CD14-positive monocyte (primary cell): ENCODE results near the gene RYR2. TPM values are rescaled to one million over a fixed set of nuclear protein-coding genes. Genes with fewer than 3 reads are reported as not detected.

Source experiments
- DNase-seq, 3 donors: peaks; one replicate each; pipeline ENCODE4 v3.0.0-alpha.2; 2011 to 2022
- H2AFZ ChIP-seq: 2 replicates; pipeline ENCODE4 v1.6.0; 2012; ENCODE audit warnings: mild to moderate bottlenecking, low read depth, low read length, inconsistent platforms; ENCODE audit not compliant: insufficient read depth, poor library complexity, severe bottlenecking
- H3K27ac ChIP-seq, 2 donors: 1 replicate in 1 of 2; 2 replicates in 1 of 2; pipeline ENCODE4 v1.5.1; 2012 to 2013; ENCODE audit warnings: low read length in 2 of 2, control low read depth in 1 of 2, inconsistent platforms in 1 of 2, low read depth in 1 of 2, mild to moderate bottlenecking in 1 of 2
- H3K27me3 ChIP-seq, 2 donors: one replicate each; pipeline versions ENCODE4 v1.6.0 to v1.6.1; 2011 to 2013; ENCODE audit warnings: low read length in 2 of 2; ENCODE audit not compliant: control insufficient read depth in 2 of 2, insufficient read depth in 2 of 2
- H3K36me3 ChIP-seq, 2 donors: replicated peaks in 1 of 2; 1 replicate in 1 of 2; 2 replicates in 1 of 2; pipeline versions ENCODE4 v1.5.1 to v1.6.1; 2012 to 2013; ENCODE audit warnings: low read length in 2 of 2, control low read depth in 1 of 2, inconsistent platforms in 1 of 2, mild to moderate bottlenecking in 1 of 2; ENCODE audit not compliant: insufficient read depth in 2 of 2, control insufficient read depth in 1 of 2
- H3K4me1 ChIP-seq, 2 donors: 1 replicate in 1 of 2; 2 replicates in 1 of 2; pipeline versions ENCODE4 v1.5.1 to v1.6.1; 2012 to 2013; ENCODE audit warnings: low read length in 2 of 2, control low read depth in 1 of 2, inconsistent platforms in 1 of 2, mild to moderate bottlenecking in 1 of 2, moderate library complexity in 1 of 2; ENCODE audit not compliant: insufficient read depth in 2 of 2, control insufficient read depth in 1 of 2
- H3K4me2 ChIP-seq: replicated peaks from 2 replicates; pipeline ENCODE3; 2012; ENCODE audit warnings: low read length, moderate library complexity, mild to moderate bottlenecking; ENCODE audit not compliant: poor library complexity, severe bottlenecking; ENCODE audit errors: extremely low read depth
- H3K4me3 ChIP-seq, 3 experiments: fragments of 200-600 bp in 1 of 3; sonication (generic) in 1 of 3; replicated peaks in 1 of 3; 1 replicate in 2 of 3; 2 replicates in 1 of 3; pipeline ENCODE4 v1.5.1; 2011 to 2013; ENCODE audit warnings: low read length in 3 of 3, mild to moderate bottlenecking in 3 of 3, control low read depth in 2 of 3, low read depth in 2 of 3, inconsistent platforms in 1 of 3, moderate library complexity in 1 of 3
- H3K79me2 ChIP-seq: 2 replicates; pipeline ENCODE4 v1.6.0; 2012; ENCODE audit warnings: mild to moderate bottlenecking, control low read depth, inconsistent platforms, low read length, moderate library complexity; ENCODE audit not compliant: insufficient read depth
- H3K9ac ChIP-seq: 2 replicates; pipeline ENCODE4 v1.6.0; 2017; ENCODE audit warnings: low read length, mild to moderate bottlenecking; ENCODE audit not compliant: insufficient read depth, poor library complexity, severe bottlenecking
- H3K9me3 ChIP-seq, 2 donors: replicated peaks in 1 of 2; 1 replicate in 1 of 2; 2 replicates in 1 of 2; pipeline versions ENCODE4 v1.5.1 to v1.6.1; 2012 to 2013; ENCODE audit warnings: low read length in 2 of 2, control low read depth in 1 of 2; ENCODE audit not compliant: control insufficient read depth in 1 of 2, insufficient read depth in 1 of 2
- H4K20me1 ChIP-seq: 2 replicates; pipeline ENCODE4 v1.6.0; 2012; ENCODE audit warnings: mild to moderate bottlenecking, low read length, control low read depth, moderate library complexity; ENCODE audit not compliant: insufficient read depth
- H3K27ac Mint-ChIP-seq, 7 donors: one replicate each; pipeline ENCODE4 v1.8.0; 2020; ENCODE audit warnings: mild to moderate bottlenecking in 7 of 7, mixed read lengths in 7 of 7, moderate library complexity in 6 of 7, inconsistent platforms in 2 of 7
- H3K27me3 Mint-ChIP-seq, 3 donors: one replicate each; pipeline ENCODE4 v1.8.0; 2021 to 2022; ENCODE audit warnings: low read depth in 3 of 3, mild to moderate bottlenecking in 3 of 3, mixed read lengths in 3 of 3, moderate library complexity in 3 of 3, inconsistent platforms in 1 of 3
- H3K36me3 Mint-ChIP-seq, 2 donors: one replicate each; pipeline ENCODE4 v1.8.0; 2020; ENCODE audit warnings: mixed read lengths in 2 of 2, inconsistent platforms in 1 of 2, mild to moderate bottlenecking in 1 of 2
- H3K4me1 Mint-ChIP-seq: one replicate; pipeline ENCODE4 v1.8.0; 2020; ENCODE audit warnings: mild to moderate bottlenecking, mixed read lengths
- H3K4me3 Mint-ChIP-seq, 2 donors: one replicate each; pipeline ENCODE4 v1.8.0; 2020; ENCODE audit warnings: mild to moderate bottlenecking in 2 of 2, mixed read lengths in 2 of 2, moderate library complexity in 1 of 2
- H3K9me3 Mint-ChIP-seq, 7 donors: one replicate each; pipeline ENCODE4 v1.8.0; 2020 to 2022; ENCODE audit warnings: mixed read lengths in 7 of 7, mild to moderate bottlenecking in 6 of 7, moderate library complexity in 6 of 7, inconsistent platforms in 2 of 7
- CTCF ChIP-seq: fragments of 200-600 bp; IDR thresholded peaks from one replicate; pipeline ENCODE4 v1.8.0; 2022; ENCODE audit warnings: antibody characterized with exemption, mild to moderate bottlenecking
- WGBS: methylation state at CpG from one replicate; pipeline ENCODE4 v1.1.5; 2013; ENCODE audit warnings: missing lambda C conversion rate; ENCODE audit not compliant: insufficient coverage; 5-methylcytosine and 5-hydroxymethylcytosine counted together
- intact Hi-C, 2 donors: fragments of 100-400 bp; cut with micrococcal nuclease; formaldehyde crosslinking; loops; one replicate each; pipeline versions ENCODE4 v1.15.0 to v1.15.1; 2023
- polyA plus RNA-seq, 3 donors: library from polyadenylated mRNA; depleted of rRNA in 1 of 3; unstranded in 2 of 3; stranded (reverse) in 1 of 3; fragments of 300-500 nt in 2 of 3; fragments of >200 nt in 1 of 3; fragmentation: Illumina TruSeq in 2 of 3; gene quantifications; 1 replicate in 2 of 3; 2 replicates in 1 of 3; pipeline ENCODE4 v1.2.3, GENCODE V29; 2012 to 2021

The RYR2 gene
- polyA plus RNA-seq, 3 donors, result not detected

- TF ChIP-seq CTCF, result no peak
- intact Hi-C loops, result no loop called here
- DNase-seq, result no peak
- H3K27me3 ChIP-seq, result no peaks in the 10 kb centered on the region
- H3K4me1 ChIP-seq, result no peaks in the 10 kb centered on the region
- no peaks in the 10 kb centered on the region for H3K36me3 Mint-ChIP-seq
- H3K4me2 ChIP-seq, result no peak overlapping the region
- no peaks in the 10 kb centered on the region for H4K20me1 ChIP-seq
- no peak overlapping the region for H3K4me3 Mint-ChIP-seq
- WGBS, result 79% methylated on average over 2 of the region's 6 CpGs
- H3K9me3 ChIP-seq, result peaks cover 0 to 6% of the 10 kb centered on the region in 2 donors
- no peak overlapping the region for H2AFZ ChIP-seq
- H3K27ac Mint-ChIP-seq, result no peak overlapping the region
- peaks cover 0 to 9% (median 5%) of the 10 kb centered on the region in 7 donors for H3K9me3 Mint-ChIP-seq
- H3K79me2 ChIP-seq, result no peaks in the 10 kb centered on the region
- no peak overlapping the region for H3K9ac ChIP-seq
- no peaks in the 10 kb centered on the region for H3K36me3 ChIP-seq
- no peaks in the 10 kb centered on the region for H3K4me1 Mint-ChIP-seq
- H3K27me3 Mint-ChIP-seq, result peaks cover 0 to 2% (median 1%) of the 10 kb centered on the region in 3 donors
- H3K27ac ChIP-seq, result no peak overlapping the region
- H3K4me3 ChIP-seq, result no peak overlapping the region
These were observed 197.3 kb downstream of the RYR2 start for GRCh38 chr1:237239248-237239647.

GRCh38 chr1:237241038-237241437, 199.1 kb downstream of the RYR2 start:
- intact Hi-C loops, result no loop called here

More at GRCh38 chr1:237241038-237241437, 199.1 kb downstream of the RYR2 start:
- peaks cover 0 to 1% (median 0%) of the 10 kb centered on the region in 3 donors for H3K27me3 Mint-ChIP-seq
- Histone ChIP-seq H3K27ac (no peak overlapping the region), H3K36me3 (no peaks in the 10 kb centered on the region), H4K20me1 (no peaks in the 10 kb centered on the region), H3K4me2 (no peak overlapping the region), H2AFZ (no peak overlapping the region), H3K79me2 (no peaks in the 10 kb centered on the region), H3K27me3 (no peaks in the 10 kb centered on the region), H3K4me1 (no peaks in the 10 kb centered on the region), H3K9me3 (peaks cover 0 to 6% of the 10 kb centered on the region in 2 donors), H3K9ac (no peak overlapping the region), H3K4me3 (no peak overlapping the region)
- whole genome bisulfite sequencing, result 100% methylated on average over 1 of the region's 3 CpGs
- peaks cover 0 to 12% (median 5%) of the 10 kb centered on the region in 7 donors for H3K9me3 Mint-ChIP-seq
- no peaks in the 10 kb centered on the region for H3K36me3 Mint-ChIP-seq
- DNase-seq, result no peak
- no peak for TF ChIP-seq CTCF
- no peaks in the 10 kb centered on the region for H3K4me1 Mint-ChIP-seq
- no peak overlapping the region for H3K4me3 Mint-ChIP-seq
- no peak overlapping the region for H3K27ac Mint-ChIP-seq
